Glutamatergic neuron (in vitro differentiated cells): ENCODE data around the gene UBR3. TPM values are rescaled to one million over a fixed set of nuclear protein-coding genes. Genes with fewer than 3 reads are reported as not detected.
"Not testable (repeated sequence)": the region's sequence is repeated elsewhere in the genome, so short reads cannot be mapped to it uniquely, and the experiment has no call there.

Experiments used
- DNase-seq: peaks from one replicate; pipeline ENCODE4 v3.0.0; 2022
- H3K27ac Mint-ChIP-seq: one replicate; pipeline ENCODE4 v1.8.0; 2020; ENCODE audit warnings: mild to moderate bottlenecking, mixed read lengths, inconsistent platforms; ENCODE audit not compliant: unreplicated experiment
- H3K27me3 Mint-ChIP-seq: one replicate; pipeline ENCODE4 v1.8.0; 2020; ENCODE audit warnings: mild to moderate bottlenecking, moderate library complexity, mixed read lengths, inconsistent platforms; ENCODE audit not compliant: unreplicated experiment
- H3K36me3 Mint-ChIP-seq: one replicate; pipeline ENCODE4 v1.8.0; 2020; ENCODE audit warnings: mild to moderate bottlenecking, mixed read lengths, inconsistent platforms; ENCODE audit not compliant: unreplicated experiment
- H3K4me1 Mint-ChIP-seq: one replicate; pipeline ENCODE4 v1.8.0; 2020; ENCODE audit warnings: mild to moderate bottlenecking, low read depth, mixed read lengths, inconsistent platforms; ENCODE audit not compliant: unreplicated experiment
- H3K4me3 Mint-ChIP-seq: one replicate; pipeline ENCODE4 v1.8.0; 2020; ENCODE audit warnings: mild to moderate bottlenecking, mixed read lengths, inconsistent platforms; ENCODE audit not compliant: unreplicated experiment
- H3K9me3 Mint-ChIP-seq: one replicate; pipeline ENCODE4 v1.8.0; 2020; ENCODE audit warnings: mild to moderate bottlenecking, moderate library complexity, mixed read lengths, inconsistent platforms; ENCODE audit not compliant: unreplicated experiment
- CTCF ChIP-seq: fragments of 200-600 bp; sonication (generic); IDR thresholded peaks from one replicate; pipeline ENCODE4 v1.5.0; 2021; ENCODE audit not compliant: partially characterized antibody, unreplicated experiment
- total RNA-seq: library from RNA; stranded (reverse); fragmentation: NEBNext Ultra II Directional; extraction: Animal tissue kit (Norgen Biotek cat#: 25700); gene quantifications from one replicate; pipeline ENCODE4 v1.2.1, GENCODE V29; 2021; ENCODE audit not compliant: unreplicated experiment

The UBR3 gene
- total RNA-seq, 1 donor from 2014 or later = 59.8 TPM

GRCh38 chr2:169849710-169850109, 22.5 kb downstream of the UBR3 start:
- TF ChIP-seq CTCF = no peak
- no peak overlapping the region for H3K4me3 Mint-ChIP-seq
- H3K27ac Mint-ChIP-seq = no peak overlapping the region

GRCh38 chr2:169853041-169853668, 25.9 kb downstream of the UBR3 start:
- Mint-ChIP-seq H3K4me1 (peaks cover 8% of the 10 kb centered on the region), H3K4me3 (no peak overlapping the region), H3K36me3 (peaks cover 6% of the 10 kb centered on the region), H3K9me3 (peaks cover 3% of the 10 kb centered on the region), H3K27me3 (peaks cover 2% of the 10 kb centered on the region), H3K27ac (peak overlapping the region; percentile 84)
- DNase-seq = no peak
- TF ChIP-seq CTCF = no peak

More at GRCh38 chr2:169849710-169850109, 22.5 kb downstream of the UBR3 start:
- DNase-seq = no peak
- Mint-ChIP-seq H3K27me3 (peaks cover 5% of the 10 kb centered on the region), H3K36me3 (peaks cover 6% of the 10 kb centered on the region), H3K4me1 (peaks cover 16% of the 10 kb centered on the region), H3K9me3 (peaks cover 2% of the 10 kb centered on the region)

- not testable (repeated sequence) for H3K27me3 Mint-ChIP-seq, H3K4me3 Mint-ChIP-seq, H3K36me3 Mint-ChIP-seq, H3K4me1 Mint-ChIP-seq, DNase-seq, H3K9me3 Mint-ChIP-seq
- H3K27ac Mint-ChIP-seq = peak overlapping the region; percentile 96
These were observed 28.3 kb downstream of the UBR3 start for GRCh38 chr2:169855281-169856258.

GRCh38 chr2:169859423-169859822, 32.2 kb downstream of the UBR3 start:
- peaks cover 1% of the 10 kb centered on the region for H3K9me3 Mint-ChIP-seq
- H3K27ac Mint-ChIP-seq = no peak overlapping the region
- H3K36me3 Mint-ChIP-seq = no peaks in the 10 kb centered on the region
- no peak overlapping the region for H3K4me3 Mint-ChIP-seq
- TF ChIP-seq CTCF = no peak
- no peaks in the 10 kb centered on the region for H3K4me1 Mint-ChIP-seq
- no peaks in the 10 kb centered on the region for H3K27me3 Mint-ChIP-seq
- no peak for DNase-seq

- Mint-ChIP-seq H3K27me3 (no peaks in the 10 kb centered on the region), H3K4me3 (no peak overlapping the region), H3K4me1 (no peaks in the 10 kb centered on the region), H3K36me3 (no peaks in the 10 kb centered on the region), H3K9me3 (peaks cover 1% of the 10 kb centered on the region), H3K27ac (no peak overlapping the region)
- DNase-seq = no peak
- no peak for TF ChIP-seq CTCF
These were observed 32.9 kb downstream of the UBR3 start for GRCh38 chr2:169860149-169860548.
